GM18519 (cell line): ENCODE data around the gene E2F8.

Experiments used
- ATAC-seq: cut with Tn5 transposase; IDR thresholded peaks from one replicate; pipeline ENCODE4 v1.9.1; 2021; ENCODE audit warnings: mild to moderate bottlenecking, moderate library complexity; ENCODE audit not compliant: unreplicated experiment, low FRiP score

E2F8 gene

DNA sequence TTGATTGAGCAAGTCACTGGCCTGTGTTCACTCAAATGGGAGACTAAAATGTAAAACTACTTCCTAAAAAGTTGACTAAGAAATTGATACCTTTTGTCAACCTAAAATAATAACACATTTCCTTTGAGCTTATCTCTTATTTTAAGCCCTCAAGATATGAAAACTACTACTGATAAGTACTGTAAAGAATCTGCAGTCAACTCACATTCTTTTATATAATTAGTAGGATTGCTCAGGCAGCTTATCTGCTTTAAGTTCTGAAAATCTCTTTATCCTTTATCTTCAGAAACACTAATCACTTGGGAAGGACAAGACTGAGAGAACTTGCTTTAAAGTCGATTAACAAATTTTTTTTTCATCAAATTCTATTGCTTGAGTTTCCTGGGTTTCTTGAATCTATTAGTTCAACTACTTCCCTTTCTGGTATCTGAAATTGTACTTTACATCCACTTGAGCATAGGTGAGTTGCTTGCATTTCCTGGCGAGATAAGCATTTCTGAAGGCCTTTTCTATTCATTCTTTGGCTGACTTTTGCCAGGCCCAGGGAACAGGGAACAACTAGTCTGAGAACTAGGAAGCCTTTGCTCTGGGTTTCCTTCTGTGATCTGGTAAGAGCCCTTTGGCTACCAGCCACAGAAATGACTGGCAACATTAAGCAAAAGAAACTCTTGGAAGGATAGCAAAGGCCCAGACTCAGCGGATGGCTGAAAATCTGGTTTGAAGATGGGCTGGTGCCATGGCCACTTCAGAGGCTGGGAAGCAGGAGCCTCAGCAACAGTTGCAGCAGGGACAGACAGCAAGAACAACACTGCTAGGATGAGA lies 19.6 kb downstream of the E2F8 start:
- no peak for ATAC-seq

DNA sequence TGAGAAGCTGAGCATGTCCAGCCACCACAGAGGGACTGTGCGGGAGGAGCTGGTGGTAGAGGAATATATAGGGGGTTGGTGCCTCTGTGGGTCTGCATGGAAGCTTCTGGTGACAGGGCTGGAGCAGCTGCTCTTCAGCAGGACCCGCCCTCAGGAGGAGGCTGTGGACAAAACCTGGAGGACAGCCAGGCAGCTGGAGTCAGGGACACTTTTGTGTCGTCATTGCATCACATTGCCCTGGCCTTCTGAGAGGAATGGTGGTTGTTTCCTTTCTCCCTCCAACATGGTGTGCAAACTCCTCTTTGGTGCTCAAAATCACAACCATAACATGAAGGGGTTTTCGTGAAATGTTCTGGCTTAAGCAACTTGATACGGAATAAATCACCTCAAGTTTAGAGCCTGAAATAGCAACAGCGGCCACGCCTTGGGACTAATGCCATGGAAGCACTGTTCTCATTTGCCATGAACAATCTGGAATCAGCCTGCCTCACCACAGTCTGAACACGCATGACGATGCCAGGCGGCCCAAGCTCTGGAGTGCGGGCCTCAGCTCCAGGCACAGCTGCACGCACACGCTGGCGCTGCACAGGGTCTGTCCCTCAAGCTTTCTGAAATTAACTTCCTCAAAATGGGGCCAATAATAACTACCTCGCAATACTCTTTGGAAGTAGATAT lies 21.8 kb downstream of the E2F8 start:
- no peak for ATAC-seq

DNA sequence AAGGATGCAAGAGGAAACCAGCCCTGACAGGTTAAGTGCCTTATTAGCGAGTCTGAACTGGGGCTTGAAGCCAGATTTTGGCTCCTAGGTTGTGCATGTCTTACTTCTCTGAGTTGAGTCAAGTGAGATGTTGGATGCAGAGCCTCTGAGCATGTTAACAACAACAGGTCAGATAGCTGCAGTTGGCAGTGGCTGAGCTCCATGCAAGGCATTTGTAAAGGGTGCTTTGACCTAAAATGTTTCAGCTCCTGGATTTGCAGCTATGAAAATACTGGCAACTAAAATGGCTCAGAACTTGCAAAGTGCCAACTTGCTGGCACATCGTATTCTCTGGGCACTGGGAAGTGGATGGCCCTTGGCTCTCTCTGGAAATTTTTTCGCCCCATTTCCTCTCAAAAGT lies 22.5 kb downstream of the E2F8 start:
- ATAC-seq: no peak

DNA sequence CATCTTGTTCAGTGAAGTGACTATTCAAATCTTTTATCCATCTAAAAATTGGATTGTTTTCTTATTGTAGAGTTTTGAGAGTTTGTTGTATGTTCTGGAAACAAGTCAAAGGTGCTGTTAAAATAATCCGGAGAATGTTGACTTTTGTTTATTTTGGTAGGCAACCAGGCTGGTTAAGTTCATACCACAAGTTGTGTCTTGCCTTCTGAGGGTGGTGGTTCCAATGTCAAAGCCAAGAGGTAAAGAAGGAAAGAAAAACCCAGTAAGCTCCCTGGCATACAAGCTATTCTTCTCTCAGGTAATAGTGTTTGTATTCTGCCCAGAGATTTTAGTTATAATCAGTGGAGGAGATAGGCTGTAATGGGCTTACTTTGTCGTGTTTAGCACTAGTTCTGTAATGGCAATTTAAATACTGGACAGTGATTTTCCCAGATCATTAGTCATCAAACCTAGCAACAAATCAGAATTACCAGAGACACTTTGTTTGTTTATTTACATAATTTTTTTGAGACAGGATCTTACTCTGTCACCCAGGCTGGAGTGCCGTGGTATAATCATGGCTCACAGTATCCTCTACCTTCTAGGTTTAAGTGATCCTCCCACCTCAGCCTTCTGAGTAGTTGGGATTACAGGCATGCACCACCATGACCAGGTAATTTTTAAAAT lies 23.9 kb downstream of the E2F8 start:
- ATAC-seq: no peak

DNA sequence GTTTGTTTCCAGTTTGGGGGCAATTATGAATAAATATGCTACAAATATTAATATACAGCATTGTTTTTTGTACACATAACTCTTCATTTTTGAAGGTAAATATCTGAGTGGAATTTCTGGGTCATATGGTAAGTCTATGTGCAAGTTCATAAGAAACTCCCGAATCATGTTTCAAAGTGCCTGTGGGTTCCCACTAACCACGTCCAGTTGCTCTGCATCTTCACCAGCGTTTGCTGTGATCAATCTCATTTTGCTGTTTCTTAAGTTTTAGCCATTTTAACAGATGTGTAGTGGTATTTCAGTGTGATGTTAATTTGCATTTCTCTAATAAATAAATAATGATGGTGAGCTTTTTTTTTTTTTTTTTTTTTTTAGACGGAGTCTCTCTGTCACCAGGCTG lies 24.7 kb downstream of the E2F8 start:
- no peak for ATAC-seq

DNA sequence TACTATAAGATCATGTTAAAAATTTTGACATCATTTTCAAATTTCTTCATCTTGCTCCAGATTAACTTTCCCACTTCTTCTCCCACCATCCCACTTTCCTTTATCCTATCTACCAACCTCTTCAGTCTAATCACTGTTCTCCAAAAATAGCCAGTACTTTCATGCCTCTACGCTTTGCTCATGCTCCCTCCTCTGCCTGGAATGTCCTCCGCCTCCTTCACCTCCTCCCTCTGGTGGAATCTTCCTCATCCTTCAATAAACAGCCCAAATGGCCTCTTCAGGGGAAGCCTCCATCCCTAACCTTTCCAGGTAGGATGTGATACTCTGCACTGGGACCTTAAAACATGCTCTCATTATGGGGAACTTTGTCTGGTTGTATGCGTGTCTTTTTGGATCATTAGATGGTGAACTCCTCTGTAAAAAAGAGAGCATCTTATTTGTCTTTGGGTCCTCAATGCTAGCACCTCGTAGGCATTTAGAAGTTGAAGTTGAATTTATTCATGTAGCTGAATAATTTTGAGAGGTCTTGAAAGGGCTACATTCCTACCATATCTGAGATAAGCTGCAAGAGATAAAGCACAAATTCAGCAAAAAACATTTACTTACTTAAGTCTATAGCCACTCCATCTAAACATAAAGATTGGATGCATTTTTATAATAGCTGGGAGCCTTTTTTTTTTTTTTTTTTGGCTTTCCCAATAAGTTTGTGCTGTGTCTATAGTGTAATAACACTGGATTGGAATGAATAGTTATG lies 31.0 kb downstream of the E2F8 start:
- no peak for ATAC-seq

DNA sequence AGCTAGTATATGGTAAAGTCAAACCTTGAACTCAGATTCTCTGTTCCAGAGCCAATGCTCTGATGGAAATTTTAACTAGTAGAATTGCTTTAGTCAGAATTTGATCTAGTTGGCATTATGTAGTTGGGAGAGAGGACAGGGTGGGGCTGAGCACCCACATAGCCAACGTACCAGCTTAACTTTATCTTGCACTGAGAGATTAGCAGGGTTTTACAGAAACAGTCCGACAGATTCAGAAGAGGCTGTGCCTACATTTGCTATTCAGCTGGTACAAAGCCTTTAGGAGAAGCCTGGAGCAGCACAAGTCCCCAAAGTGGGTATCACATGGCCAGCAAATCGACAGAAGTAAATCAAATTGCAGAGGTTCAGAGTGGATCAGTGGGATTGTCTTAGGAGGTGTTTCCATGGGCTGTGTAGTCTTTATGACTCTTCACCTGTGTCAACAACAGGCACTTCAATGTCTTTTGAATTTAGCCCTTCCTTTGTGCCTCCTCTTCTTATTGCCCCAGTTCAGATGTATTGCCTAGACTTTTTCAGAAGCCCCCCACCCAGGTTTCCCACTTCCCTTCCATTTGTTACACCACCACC lies 31.7 kb downstream of the E2F8 start:
- no peak for ATAC-seq

DNA sequence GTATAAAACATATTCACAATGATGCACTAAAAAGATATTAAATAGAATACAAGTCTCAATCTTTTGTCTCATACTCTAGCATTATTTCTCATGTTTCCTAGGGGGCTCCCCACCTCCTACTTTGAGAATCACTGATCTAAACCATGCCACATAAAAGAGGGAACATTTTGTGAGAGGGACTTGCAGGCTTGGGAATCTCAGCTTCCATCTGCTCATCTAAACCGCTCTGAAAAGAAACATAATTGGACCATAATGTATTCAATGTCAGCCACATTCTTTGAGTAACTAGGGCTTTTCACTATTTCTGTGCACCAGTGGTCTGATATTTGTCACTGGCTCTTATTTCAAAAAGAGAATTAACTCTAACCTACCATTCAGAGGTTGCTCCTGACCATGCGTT lies 32.6 kb downstream of the E2F8 start:
- no peak for ATAC-seq

DNA sequence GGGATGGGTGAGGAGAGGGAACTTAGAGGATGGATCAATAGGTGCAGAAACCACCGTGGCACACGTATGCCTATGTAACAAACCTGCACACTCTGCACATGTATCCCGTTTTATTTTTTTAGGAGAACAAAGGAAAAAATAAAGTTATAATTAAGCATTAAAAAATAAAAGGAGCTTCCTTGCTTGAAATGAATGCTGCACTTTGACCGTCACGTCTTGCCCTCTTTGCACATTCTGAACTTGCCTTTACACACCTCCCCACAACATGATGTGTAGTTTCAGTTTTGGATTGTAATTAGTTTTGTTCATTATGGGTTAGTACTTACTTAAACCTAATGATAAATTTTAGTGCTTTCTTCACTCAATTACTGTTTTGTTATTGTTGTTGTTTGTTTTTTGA lies 35.9 kb downstream of the E2F8 start:
- no peak for ATAC-seq

DNA sequence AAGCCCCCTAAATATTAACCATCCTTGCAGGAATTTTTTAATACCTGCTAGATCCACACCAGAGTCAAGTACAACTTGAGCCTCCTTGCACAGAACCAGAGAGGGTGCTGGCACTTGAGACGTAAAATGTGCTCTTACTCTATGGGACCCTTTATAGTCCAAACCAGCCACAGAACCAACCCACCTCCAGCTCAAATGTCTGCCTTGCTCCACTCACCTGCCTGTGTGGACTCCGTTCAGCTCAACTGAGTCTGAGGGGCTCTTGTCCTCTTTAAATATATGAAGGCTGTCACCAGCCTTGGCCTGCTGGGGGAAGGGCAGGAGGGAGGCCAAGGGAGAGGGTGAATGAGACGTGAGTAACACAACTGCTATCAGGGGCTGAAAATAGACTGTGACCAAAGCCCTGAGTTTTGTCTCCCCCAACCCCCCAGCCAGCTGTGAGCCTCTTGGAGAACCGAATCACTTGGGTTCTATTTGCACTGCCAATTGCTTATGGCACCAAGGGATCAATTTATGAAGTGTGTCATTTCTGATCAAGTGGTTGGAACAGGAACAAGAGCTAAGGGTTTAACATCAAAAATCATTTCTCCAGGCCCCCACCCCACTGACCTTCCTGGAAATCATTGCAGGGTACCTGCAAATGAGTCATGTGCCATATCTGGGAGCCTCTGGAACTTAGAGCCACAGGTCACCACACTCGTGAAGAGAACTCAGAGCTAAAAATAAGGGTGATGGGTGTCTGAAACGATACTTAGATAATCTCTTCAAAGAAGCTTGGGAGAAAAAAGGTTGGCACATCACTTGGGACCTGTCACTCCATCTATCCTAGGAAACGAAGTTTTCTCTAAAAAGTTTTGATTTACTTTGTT lies 38.8 kb downstream of the E2F8 start, which contains the start of gene CSRP3:
Gene CSRP3, minus strand, starts transcription at position 247 of the 869 bp plus-strand sequence. CDS start 9,535 bp downstream, outside the sequence.
- ATAC-seq: no peak

DNA sequence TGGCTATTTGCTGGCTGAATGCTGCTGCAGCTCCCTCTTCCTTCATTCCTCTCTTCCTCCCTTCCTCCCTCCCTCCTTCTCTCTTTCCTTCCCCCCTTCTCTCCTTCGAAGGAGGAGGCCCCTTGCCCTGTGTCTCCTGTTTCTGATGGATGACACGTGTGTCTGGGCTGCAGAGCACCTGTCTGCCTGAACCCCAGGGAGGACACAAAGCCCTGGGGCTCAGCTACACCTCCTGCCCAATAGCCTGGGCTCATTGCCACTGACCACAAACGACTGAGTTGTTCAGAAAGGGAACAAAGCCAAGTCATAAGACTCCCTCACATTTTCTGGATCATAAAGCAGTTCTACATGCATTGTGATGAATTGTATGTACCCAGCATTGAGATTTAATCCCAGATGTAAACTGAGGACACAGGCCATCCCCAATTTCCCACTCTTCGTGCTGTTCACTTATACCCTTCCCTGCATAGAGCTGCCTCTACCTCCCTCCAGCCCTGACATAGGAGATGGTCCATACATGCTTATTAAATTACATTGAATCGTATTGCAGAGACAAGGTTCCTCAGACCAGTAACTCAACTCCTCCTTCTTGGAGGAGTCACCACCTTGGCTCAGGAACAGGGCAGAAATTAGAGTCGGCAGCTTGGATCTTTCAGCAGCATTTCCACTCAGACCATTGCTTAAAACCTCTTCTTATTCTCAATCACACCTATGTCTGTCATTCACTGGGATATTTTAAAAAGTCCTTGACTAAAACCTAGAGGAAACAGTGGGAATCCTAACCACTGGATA lies 40.1 kb downstream of the E2F8 start:
- no peak for ATAC-seq

DNA sequence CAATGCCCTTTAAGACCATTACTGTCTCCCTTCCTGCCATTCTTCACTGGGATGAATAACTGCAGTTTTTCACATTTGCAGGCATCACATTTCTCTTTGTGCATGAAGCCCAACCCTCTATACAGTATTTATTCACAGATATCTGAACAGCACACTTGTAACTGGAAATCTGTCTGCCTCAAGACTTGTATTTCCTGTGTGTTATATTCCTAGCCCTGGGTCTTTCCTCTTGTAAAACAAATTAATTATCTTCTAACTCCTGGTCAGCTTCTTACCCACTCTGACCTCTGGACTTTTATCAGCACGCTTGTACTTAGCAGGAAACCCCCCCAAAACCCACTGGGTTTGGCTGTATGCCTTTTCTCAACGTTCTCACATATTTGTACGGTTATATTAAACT lies 41.0 kb downstream of the E2F8 start:
- ATAC-seq: no peak

DNA sequence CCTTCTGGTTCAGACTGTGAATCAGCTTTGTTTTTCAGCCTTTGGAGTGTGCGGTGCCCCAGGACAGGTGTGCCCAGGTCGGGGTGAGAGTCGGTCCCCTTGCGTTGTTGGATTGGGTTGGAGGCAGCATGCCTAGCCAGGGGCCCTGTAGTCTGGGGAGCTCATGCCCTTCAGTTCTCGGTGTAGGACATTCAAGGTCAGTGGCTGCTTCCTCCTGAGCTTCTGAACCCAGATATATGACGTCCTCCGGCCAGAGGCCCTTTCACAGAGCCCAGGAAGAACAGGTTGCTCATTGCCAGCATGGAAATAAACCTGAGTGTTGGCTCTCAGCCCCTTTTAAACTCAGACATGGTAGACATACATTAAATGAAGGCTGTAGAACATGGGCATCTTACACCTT lies 41.7 kb downstream of the E2F8 start:
- ATAC-seq: no peak

DNA sequence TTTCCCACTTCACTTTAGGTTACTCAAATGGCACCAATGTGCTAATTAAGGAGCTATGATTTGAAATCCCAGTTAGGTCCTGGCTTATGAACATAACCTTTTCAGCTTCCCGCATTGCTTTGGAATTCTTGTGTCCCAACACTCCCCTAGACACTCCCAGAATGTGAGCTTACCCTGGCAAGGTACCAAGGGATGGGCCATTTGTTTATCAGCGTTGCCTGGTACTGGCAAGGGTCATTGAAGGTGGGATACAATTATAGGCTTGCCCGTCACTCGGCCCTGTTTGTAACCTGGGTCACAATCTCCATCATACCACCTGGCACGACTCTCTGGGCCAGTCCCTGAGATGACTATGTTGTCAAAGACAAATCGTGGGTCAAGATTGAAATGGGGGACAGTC lies 44.3 kb downstream of the E2F8 start:
- no peak for ATAC-seq

DNA sequence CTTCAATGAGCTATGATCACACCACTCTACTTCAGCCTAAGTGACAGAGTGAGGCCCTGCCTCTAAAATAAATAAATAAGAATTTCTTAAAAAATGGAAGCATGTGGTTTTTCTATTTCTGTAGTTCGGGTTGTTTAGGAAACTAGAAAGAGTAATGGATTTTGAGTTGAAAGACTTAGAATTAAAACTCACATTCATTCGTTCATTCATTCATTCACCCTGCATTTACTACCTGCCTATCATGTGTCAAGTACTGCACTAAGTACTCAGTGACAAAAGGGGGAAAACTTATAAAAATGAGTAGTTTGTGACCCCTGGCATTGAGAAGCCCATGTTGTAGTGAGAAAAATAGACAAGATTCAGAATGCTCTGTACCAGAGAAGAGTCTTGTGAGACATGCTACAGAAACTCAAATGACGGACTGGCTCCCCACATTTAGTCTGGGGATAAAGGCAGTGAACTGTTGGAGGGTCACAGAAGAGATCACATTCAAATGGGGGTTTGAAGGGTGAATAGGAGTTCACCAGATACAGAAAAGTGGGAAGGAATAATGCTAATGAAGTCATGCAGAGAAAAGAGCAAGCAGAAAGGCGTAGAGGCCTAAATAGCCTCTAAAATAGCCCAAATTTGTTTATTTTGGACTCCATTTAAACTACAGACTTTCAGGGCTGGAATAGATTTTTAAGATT lies 46.0 kb downstream of the E2F8 start:
- ATAC-seq: no peak

DNA sequence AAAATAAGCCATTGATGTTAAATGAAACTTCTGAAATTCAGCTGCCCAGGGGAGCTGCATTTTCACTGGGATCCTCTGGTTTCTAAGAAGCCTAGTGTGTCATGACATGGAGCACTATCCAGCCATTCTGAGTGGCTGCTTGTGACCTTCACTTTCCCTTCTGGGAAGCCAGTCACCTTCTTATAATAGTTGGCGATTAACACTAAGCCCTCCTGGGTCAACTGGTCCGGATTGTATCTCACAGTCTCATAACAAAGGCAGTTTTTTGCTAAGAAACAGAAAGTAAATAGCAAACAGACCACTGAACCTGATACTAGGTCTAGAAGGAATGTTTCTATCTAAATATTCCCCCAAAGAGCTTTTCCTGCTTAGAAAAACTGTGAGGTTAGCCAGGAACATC lies 46.8 kb downstream of the E2F8 start:
- ATAC-seq: no peak

DNA sequence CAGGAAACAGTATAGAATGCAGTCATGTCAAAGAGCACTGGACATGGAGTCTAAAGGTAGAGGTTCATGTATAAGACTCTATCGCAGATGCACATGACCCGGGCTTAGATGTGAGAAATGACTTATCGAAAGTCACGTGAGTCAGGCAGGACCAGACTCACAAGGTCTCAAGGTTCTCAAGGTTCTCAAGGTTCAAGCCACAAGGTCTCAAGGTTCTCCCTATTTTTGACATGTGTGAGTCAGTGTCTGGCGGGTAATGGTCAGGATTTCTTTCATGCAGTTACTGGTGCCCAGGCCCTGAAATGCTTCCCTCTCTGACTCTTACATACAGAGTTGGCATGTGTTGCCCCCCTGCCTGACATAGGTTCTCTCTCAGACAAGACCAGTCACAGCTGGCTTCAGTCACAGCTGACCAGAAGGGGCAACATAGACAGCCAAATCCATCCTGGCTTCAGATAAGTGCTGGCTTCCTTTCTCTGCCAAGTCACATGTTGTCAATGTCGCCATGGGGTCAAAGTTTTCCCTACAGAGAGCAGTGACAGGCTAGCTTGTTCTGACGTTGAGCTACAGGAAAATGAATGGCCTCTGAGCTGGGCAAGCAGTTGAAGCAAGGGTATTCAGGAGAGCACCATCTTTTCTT lies 49.1 kb downstream of the E2F8 start:
- ATAC-seq: no peak

DNA sequence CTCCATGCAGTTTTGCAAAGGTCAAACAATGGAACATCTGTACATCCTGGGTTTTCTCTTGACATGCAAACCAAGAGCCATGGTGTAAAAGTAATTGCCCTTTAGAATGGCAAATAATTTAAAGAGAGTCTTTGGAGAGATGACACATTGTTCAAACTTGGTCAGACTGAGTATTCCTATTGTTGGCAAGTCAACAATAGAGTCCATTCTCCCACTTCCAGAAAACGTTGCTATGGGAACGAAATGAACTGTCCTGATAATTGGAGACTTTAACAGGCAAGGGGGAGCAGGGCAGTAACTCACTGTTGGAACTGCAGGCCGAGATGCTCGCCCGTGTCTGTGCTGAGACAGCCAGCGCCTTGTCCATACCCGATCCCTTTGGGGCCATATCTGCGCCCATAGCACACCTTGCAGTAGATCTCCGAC lies 52.9 kb downstream of the E2F8 start:
- ATAC-seq: no peak
